ENCODE results near the gene CLIP2.

DNA sequence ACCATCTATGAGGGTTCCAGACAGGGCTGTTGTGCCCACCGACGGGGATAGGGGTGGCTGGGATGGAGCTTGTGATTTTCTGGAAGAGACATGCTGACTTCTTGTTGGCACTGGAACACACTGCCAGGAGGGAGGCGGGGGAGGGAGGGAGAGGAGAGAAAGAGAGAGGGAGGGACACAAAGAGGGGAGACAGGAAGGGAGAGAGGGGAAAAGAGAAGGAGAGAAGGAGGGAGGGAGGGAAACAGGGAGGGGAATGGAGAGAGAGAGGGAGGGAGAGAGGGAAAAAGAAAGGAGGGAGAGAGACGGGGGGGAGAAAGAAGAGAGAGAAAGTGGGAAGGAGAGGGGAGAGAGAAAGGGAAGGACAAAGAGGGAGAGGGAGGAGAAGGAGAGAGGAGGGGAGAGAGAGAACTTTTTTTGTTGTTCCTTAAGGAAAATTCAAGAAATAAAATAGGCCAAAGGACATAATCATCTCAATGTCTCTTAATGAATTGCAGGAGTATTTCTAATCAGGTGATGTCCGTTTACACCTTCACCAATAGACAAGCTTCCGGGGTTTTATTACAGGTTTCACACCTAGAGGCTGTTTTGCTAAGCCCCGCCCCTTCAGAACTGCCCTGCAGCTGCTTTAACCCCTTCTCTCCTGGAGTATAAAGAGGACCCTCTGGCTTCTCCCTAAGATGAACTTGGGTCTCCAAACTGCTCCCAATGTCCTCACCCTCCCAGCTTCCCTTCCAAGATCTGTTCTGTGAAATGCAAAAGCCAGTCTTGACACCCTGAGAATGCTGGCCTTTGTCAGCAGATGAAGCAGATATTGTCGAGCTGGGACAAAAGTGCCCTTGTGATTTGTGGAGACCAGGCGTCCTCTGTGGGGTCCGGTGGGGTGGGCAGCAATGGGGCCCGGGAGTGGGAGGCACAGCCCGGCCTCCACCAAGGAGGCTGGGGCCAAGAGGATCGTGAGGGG, 82.5 kb downstream of the CLIP2 start:
- TF ChIP-seq, protein P1, sequence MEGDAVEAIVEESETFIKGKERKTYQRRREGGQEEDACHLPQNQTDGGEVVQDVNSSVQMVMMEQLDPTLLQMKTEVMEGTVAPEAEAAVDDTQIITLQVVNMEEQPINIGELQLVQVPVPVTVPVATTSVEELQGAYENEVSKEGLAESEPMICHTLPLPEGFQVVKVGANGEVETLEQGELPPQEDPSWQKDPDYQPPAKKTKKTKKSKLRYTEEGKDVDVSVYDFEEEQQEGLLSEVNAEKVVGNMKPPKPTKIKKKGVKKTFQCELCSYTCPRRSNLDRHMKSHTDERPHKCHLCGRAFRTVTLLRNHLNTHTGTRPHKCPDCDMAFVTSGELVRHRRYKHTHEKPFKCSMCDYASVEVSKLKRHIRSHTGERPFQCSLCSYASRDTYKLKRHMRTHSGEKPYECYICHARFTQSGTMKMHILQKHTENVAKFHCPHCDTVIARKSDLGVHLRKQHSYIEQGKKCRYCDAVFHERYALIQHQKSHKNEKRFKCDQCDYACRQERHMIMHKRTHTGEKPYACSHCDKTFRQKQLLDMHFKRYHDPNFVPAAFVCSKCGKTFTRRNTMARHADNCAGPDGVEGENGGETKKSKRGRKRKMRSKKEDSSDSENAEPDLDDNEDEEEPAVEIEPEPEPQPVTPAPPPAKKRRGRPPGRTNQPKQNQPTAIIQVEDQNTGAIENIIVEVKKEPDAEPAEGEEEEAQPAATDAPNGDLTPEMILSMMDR (conservative IDR thresholded peaks at IDR 0.05 in 1 of 2, IDR thresholded peaks at IDR 0.05 in 1 of 2; ENCODE audit: extremely low read depth in 1 of 2, insufficient read depth in 1 of 2, low read depth in 1 of 2, low read length in 2 of 2) = no peak
- no peak for TF ChIP-seq EZH2 (IDR thresholded peaks at IDR 0.05; ENCODE audit: borderline replicate concordance, low read length)
